SK-MEL-5 (cell line): ENCODE measurements around the gene SERTAD1. TPM values are rescaled to one million over a fixed set of nuclear protein-coding genes. Genes with fewer than 3 reads are reported as not detected.

ENCODE experiments used
- small RNA-seq, 2 experiments: library from RNA; depleted of rRNA; stranded (forward); fragments of <200 nt; gene quantifications; one replicate each; pipeline ENCODE3, GENCODE V24; 2014
- total RNA-seq: library from RNA; depleted of rRNA; stranded (reverse); fragments of >200 nt; shearing (Covaris generic); gene quantifications from 2 replicates; pipeline ENCODE4 v1.2.3, GENCODE V29; 2014; rRNA removed

The SERTAD1 gene
- total RNA-seq, 1 experiment from 2014 or later = 8.9 TPM

Small RNAs within 50 kb of the gene (small RNA-seq; reads per million reads assigned to genes)
- gene RF00017 = 0 reads per million in 2 experiments

Other genes with a start within 250 kb of the SERTAD1 start
- 12.0 and 14.1 TPM in 2 replicates for gene MAP3K10, start 234.6 kb downstream of the SERTAD1 start, total RNA-seq
- gene TTC9B, start 207.6 kb downstream of the SERTAD1 start, total RNA-seq = not detected in 2 replicates
- 0.08 TPM in 1 of 2 replicates, not detected in the other for gene CCNP, start 199.3 kb downstream of the SERTAD1 start, total RNA-seq
- 53.8 and 68.6 TPM in 2 replicates for gene AKT2, start 140.6 kb downstream of the SERTAD1 start, total RNA-seq
- 3.4 and 4.1 TPM in 2 replicates for gene C19orf47, start 77.6 kb downstream of the SERTAD1 start, total RNA-seq
- gene PLD3, start 77.3 kb downstream of the SERTAD1 start, total RNA-seq = 69.0 and 73.4 TPM in 2 replicates
- 0.08 TPM in 1 of 2 replicates, not detected in the other for gene HIPK4, start 35.8 kb downstream of the SERTAD1 start, total RNA-seq
- 0.95 and 1.1 TPM in 2 replicates for gene PRX, start 12.6 kb downstream of the SERTAD1 start, total RNA-seq
- gene SERTAD3, start 18.3 kb upstream of the SERTAD1 start, total RNA-seq = 10.8 and 12.8 TPM in 2 replicates
- gene BLVRB, start 39.8 kb upstream of the SERTAD1 start, total RNA-seq = 104 and 110 TPM in 2 replicates
- 0.32 and 0.53 TPM in 2 replicates for gene SPTBN4, start 41.0 kb upstream of the SERTAD1 start, total RNA-seq
- gene SHKBP1, start 150.9 kb upstream of the SERTAD1 start, total RNA-seq = 17.6 and 21.2 TPM in 2 replicates
- 10.9 and 13.4 TPM in 2 replicates for gene LTBP4, start 175.4 kb upstream of the SERTAD1 start, total RNA-seq